ENCODE measurements around the gene DCLK1. TPM values are rescaled to one million over a fixed set of nuclear protein-coding genes. Genes with fewer than 3 reads are reported as not detected.

DCLK1 gene
- total RNA-seq, 4 donors from 2014 or later, result 0.72 to 9.1 (median 4.9) TPM

DNA sequence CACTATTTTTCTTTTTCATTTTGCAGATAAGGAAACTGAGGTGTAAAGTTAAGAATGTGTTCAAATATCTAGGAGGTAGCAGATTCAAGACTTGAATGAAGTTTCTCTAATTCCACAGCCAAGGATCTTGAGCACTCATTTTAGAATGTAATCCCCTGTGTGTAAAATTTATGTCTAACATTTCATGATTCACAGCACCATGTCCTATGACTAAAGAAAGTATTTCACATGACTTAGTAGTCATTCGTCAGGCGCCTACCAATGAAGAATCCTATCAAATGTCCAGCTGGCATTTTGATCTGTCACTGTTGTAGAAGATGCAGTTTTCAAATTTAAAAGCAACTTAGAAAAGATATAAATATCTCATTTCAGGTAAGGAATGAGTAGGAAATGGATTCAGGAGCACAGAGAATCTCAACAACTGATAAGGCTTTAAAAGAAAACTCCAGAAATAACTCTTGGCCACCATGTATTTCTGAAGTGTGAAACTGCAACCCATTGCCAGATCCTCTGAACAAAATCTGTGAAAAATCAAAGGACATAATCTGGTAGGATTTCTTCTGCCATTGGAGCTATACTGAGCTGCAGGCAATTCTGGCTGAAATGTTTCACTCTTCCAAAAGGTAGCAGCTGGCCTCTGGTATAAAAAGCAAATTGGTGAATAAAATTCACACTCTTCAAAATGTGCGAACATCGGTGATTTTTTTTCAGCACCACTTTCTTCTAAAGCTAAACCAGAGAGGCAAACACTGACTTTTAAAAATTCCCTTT lies 92.2 kb downstream of the DCLK1 start:
- TF ChIP-seq, protein P1, sequence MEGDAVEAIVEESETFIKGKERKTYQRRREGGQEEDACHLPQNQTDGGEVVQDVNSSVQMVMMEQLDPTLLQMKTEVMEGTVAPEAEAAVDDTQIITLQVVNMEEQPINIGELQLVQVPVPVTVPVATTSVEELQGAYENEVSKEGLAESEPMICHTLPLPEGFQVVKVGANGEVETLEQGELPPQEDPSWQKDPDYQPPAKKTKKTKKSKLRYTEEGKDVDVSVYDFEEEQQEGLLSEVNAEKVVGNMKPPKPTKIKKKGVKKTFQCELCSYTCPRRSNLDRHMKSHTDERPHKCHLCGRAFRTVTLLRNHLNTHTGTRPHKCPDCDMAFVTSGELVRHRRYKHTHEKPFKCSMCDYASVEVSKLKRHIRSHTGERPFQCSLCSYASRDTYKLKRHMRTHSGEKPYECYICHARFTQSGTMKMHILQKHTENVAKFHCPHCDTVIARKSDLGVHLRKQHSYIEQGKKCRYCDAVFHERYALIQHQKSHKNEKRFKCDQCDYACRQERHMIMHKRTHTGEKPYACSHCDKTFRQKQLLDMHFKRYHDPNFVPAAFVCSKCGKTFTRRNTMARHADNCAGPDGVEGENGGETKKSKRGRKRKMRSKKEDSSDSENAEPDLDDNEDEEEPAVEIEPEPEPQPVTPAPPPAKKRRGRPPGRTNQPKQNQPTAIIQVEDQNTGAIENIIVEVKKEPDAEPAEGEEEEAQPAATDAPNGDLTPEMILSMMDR (IDR thresholded peaks at IDR 0.05), result no peak
- no peak for TF ChIP-seq POLR2A (IDR thresholded peaks at IDR 0.05)
- H3K4me3 ChIP-seq, result no peak overlapping the region
- no peak overlapping the region for H3K27ac ChIP-seq
- H3K27me3 ChIP-seq, result no peaks in the 10 kb centered on the region
- intact Hi-C loops (cut with DNase I), result no loop called here
- no peaks in the 10 kb centered on the region for H3K4me1 ChIP-seq
- WGBS, 2 donors, result 61 to 78% methylated on average over 4 of the region's 4 CpGs
- no peaks in the 10 kb centered on the region for H3K36me3 ChIP-seq
- DNase-seq, result no peak
- H3K9me3 ChIP-seq, result no peaks in the 10 kb centered on the region

DNA sequence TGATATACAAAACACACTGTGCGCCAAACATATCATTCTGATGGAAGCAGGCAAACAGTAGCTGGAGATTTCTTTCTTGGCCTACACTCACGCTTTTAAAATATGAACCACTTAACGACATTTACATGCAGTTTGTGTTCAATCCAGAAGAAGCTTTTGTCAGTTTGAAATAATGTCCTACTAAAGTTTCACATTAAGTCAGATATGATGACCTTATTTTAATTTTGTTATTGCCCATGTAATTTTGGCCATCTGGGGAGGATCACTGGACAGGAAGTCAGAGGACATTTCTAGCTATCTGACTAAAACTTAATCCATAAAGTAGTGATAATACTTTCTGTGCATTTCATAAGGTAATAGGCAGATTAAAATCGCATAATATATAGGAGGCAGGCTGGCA lies 98.1 kb downstream of the DCLK1 start:
- H3K4me1 ChIP-seq, result peaks cover 0 to 20% (median 7%) of the 10 kb centered on the region in 3 donors
- no peak overlapping the region for H3K27ac ChIP-seq
- intact Hi-C loops (cut with DNase I), result no loop called here
- WGBS, 2 donors, result 76 to 81% methylated on average over 4 of the region's 4 CpGs
- H3K9me3 ChIP-seq, result no peaks in the 10 kb centered on the region
- TF ChIP-seq, protein P1 (IDR thresholded peaks at IDR 0.05), result no peak
- TF ChIP-seq POLR2A (IDR thresholded peaks at IDR 0.05), result no peak
- H3K4me3 ChIP-seq, result no peak overlapping the region
- no peak for DNase-seq
- no peaks in the 10 kb centered on the region for H3K36me3 ChIP-seq
- no peaks in the 10 kb centered on the region for H3K27me3 ChIP-seq

DNA sequence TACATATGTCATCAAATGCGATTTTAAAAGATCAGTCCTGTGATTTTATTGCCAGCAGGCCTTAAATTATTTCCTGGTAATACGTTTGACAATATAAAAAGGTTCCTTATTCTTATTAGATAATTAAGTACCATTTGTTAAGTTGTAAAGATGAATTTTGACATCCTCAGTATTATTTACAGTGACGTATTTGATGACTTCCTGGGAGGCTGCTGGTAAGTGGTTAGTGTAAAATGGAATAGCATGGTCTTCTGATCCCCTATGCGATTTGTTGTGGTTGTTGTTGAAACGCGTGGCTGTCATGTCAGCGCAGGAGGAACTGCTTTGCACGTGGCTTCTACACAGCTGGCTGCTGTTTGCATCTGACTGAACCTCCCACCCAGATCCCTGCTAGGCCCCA lies 99.7 kb downstream of the DCLK1 start:
- Histone ChIP-seq H3K4me1 (peaks cover 0 to 20% (median 7%) of the 10 kb centered on the region in 3 donors), H3K27me3 (no peaks in the 10 kb centered on the region), H3K4me3 (no peak overlapping the region), H3K27ac (no peak overlapping the region), H3K9me3 (no peaks in the 10 kb centered on the region), H3K36me3 (no peaks in the 10 kb centered on the region)
- intact Hi-C loops (cut with DNase I), result no loop called here
- DNase-seq, result no peak
- WGBS, 2 donors, result 42 to 55% methylated on average over 8 of the region's 8 CpGs
- no peak for TF ChIP-seq POLR2A (IDR thresholded peaks at IDR 0.05)
- TF ChIP-seq, protein P1 (IDR thresholded peaks at IDR 0.05), result no peak

DNA sequence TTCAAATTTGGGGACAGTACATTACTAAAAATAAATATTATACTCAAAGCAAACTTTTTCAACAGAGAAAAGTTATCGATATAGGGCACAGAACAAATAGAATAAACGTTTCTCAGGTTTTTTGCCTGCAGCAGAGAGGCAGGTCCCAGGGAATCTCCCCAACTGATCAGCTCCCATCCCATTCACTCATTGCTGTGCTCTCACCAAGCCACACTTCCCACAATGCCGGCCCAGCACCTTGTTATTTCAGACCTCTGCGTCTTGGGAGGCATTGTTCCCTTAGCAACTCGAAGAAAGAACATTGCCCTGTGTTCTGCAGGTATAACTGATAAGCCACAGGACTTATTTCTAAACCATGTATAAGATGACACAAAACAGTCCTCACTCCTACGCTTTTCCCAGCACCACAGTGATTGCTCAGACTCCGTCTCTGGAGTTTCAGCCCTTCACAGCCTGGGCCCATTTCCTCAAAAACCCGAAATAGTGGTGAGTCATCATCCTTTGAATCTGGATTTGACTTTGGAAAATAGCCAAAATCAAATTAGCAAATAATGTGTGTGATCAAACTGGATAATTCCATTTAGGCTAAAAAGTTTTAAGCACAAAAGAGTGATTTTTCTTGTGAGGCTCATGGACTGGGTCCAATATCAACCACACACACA lies 100.4 kb downstream of the DCLK1 start:
- Histone ChIP-seq H3K27ac (peak overlapping the region in 1 of 4 donors; percentile 34), H3K27me3 (no peaks in the 10 kb centered on the region), H3K4me3 (no peak overlapping the region), H3K9me3 (no peaks in the 10 kb centered on the region), H3K36me3 (no peaks in the 10 kb centered on the region), H3K4me1 (peaks cover 0 to 20% (median 7%) of the 10 kb centered on the region in 3 donors)
- DNase-seq, result no peak
- TF ChIP-seq POLR2A (IDR thresholded peaks at IDR 0.05), result no peak
- TF ChIP-seq, protein P1 (IDR thresholded peaks at IDR 0.05), result no peak
- intact Hi-C loops (cut with DNase I), result no loop called here
- WGBS, 2 donors, result 26 to 49% methylated on average over 8 of the region's 8 CpGs

DNA sequence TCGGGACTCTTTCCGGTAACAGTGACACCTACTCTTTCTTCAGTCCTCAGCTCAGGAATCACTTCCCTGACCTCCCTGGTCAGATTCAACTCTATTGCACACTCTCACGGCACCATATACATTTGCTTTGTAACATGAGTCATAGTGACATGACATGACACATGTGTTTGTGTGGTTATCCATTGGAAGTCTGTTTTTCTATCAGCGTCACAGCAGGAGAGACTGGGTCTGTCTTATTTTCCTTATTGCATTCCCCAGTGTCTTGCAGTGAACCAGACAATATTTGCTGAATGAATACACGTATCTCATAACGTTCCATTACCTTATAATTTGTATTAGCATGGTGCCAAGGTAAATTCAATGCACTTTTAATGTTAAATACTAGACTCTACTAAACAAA lies 102.0 kb downstream of the DCLK1 start:
- H3K27ac ChIP-seq, result no peak overlapping the region
- TF ChIP-seq, protein P1 (IDR thresholded peaks at IDR 0.05), result no peak
- peaks cover 0 to 20% (median 7%) of the 10 kb centered on the region in 3 donors for H3K4me1 ChIP-seq
- H3K9me3 ChIP-seq, result no peaks in the 10 kb centered on the region
- intact Hi-C loops (cut with DNase I), result no loop called here
- H3K27me3 ChIP-seq, result no peaks in the 10 kb centered on the region
- no peaks in the 10 kb centered on the region for H3K36me3 ChIP-seq
- H3K4me3 ChIP-seq, result no peak overlapping the region
- no peak for DNase-seq
- 64 to 65% methylated on average over 6 of the region's 6 CpGs for WGBS, 2 donors

Measured in esophagus squamous epithelium (tissue), 5 donors.